ENCODE measurements around the gene TMEM175. TPM values are rescaled to one million over a fixed set of nuclear protein-coding genes. Genes with fewer than 3 reads are reported as not detected.
"Not testable (repeated sequence)": the region's sequence is repeated elsewhere in the genome, so short reads cannot be mapped to it uniquely, and the experiment has no call there.

Gene TMEM175
- total RNA-seq, 1 donor from 2014 or later, result 8.5 TPM

GRCh38 chr4:915041-915474 is 17.2 kb upstream of the TMEM175 start:
- peak in 1 of 2 donors; percentile 26 for DNase-seq (ENCODE audit: low read depth in 2 of 2)

- DNase-seq (ENCODE audit: low read depth in 2 of 2), result peak; percentile 31 to 52
Measured at GRCh38 chr4:915595-915994, 16.7 kb upstream of the TMEM175 start.

GRCh38 chr4:917466-917865 is 14.8 kb upstream of the TMEM175 start:
- no peak for DNase-seq (ENCODE audit: low read depth in 2 of 2)

DNA sequence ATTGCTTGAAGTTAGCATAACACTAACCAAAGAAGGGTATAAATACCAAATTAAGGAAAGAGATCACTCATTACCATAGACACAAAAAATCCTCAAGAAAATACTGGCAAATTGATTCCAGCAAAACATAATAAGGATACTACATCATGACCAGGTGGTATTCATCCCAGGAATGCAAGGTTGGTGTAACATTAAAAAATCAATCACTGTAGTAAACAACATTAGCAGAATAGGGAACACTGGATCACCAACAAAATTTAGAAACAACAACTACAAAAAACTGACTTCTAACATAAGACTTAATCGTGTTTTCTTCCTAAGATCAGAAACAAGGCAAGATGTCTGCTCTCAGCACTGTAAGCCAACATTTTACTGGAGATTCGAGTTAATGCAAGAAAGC is 14.3 kb upstream of the TMEM175 start:
- DNase-seq (ENCODE audit: low read depth in 2 of 2), result no peak

GRCh38 chr4:918591-918990 is 13.7 kb upstream of the TMEM175 start:
- DNase-seq (ENCODE audit: low read depth in 2 of 2), result not testable (repeated sequence)

GRCh38 chr4:919004-919680 is 13.1 kb upstream of the TMEM175 start:
- not testable (repeated sequence) for DNase-seq (ENCODE audit: low read depth in 2 of 2)

GRCh38 chr4:921830-922331 is 10.4 kb upstream of the TMEM175 start:
- no peak for DNase-seq (ENCODE audit: low read depth in 2 of 2)

DNA sequence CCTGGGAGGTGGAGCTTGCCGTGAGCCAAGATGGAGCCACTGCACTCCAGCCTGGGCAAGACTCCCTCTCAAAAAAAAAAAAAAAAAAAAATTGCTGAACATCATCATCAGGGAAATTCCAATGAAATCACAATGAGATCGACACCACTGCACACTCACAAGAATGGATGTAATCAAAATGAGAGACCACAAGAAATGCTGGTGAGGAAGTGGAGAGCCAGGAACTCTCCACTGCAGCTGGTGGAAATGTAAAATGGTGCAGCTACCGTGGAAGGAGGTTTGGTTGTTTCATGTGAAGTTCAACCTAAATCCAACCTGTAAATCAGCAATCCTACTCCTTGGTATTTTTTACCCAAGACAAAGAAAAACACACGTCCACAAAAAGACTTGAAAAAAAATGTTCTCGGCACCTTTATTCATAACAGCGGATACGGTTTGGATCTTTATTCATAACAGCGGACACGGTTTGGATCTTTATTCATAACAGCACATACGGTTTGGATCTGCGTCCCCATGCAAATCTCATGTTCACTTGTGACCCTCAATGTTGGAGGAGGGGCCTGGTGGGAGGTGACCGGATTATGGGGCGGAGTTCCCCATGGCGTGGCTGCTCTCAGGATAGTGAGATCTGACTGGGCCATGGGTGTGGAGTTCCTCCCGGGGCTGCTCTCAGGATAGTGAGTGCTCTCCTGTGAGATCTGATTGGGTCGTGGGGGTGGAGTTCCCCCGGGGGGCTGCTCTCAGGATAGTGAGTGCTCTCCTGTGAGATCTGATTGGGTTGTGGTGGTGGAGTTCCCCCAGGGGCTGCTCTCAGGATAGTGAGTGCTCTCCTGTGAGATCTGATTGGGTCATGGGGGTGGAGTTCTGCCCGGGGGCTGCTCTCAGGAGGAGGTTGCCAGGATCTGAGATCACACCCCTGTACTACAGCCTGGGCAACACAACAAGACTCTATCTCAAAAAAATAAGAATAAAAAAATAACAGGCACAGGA is 7.9 kb upstream of the TMEM175 start:
- peak; percentile 44 to 75 for DNase-seq (ENCODE audit: low read depth in 2 of 2)

DNA sequence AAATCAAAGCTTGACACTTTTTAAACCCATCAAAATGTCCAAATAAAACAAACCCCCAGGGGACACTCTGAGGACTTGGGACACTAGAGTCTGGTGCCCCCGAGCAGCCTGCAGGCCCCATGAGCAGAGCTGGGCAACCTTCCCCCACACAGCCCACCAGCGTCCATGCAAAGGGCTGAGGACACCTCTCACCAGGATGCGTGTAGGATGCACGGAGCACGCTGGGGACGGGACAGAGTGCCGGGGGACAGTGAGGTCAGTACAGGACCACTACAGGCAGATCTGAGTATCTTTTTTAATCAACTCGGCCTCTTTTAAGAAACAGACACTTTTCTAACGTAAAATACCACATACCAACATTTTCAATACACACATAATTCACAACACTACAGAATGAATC is 7.1 kb upstream of the TMEM175 start:
- DNase-seq (ENCODE audit: low read depth in 2 of 2), result no peak

DNA sequence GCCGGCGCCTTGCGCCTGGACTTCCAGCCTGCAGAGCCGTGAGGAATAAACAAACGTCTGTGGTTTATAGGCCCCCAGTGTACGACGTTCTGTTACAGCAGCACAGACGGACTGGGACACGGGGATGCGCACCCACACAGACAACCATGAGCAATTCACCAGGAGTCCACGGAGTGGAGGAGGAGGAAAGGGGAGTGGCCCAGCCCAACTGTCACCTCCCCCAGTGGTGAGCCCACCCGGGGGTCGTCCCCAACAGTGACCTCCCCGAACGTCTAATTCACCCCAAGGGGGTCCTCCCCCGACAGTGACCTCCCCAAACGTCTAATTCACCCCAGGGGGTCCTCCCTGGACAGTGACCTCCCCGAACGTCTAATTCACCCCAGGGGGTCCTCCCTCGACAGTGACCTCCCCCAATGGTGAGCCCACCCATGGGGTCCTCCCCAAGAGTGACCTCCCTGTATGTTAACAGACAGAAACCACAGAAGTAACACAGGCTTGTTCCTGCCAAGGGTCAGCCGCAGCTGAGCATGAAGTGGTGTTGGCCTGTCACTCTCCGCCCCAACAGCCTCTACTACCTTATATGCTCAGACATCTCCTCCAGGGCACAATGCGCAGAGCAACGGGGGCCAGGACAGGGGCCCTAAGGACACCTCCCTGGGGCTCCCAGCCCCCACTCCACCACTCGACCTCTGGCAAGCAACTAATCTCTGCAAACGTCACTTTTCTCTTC is 6.3 kb upstream of the TMEM175 start:
- no peak for DNase-seq (ENCODE audit: low read depth in 2 of 2)

- DNase-seq (ENCODE audit: low read depth in 2 of 2), result peak in 1 of 2 donors; percentile 38
Measured at GRCh38 chr4:926538-926937, 5.7 kb upstream of the TMEM175 start.

GRCh38 chr4:927566-927965 is 4.7 kb upstream of the TMEM175 start:
- not testable (repeated sequence) for DNase-seq (ENCODE audit: low read depth in 2 of 2)

GRCh38 chr4:929096-929765 is 3.0 kb upstream of the TMEM175 start:
- DNase-seq (ENCODE audit: low read depth in 2 of 2), result no peak

DNA sequence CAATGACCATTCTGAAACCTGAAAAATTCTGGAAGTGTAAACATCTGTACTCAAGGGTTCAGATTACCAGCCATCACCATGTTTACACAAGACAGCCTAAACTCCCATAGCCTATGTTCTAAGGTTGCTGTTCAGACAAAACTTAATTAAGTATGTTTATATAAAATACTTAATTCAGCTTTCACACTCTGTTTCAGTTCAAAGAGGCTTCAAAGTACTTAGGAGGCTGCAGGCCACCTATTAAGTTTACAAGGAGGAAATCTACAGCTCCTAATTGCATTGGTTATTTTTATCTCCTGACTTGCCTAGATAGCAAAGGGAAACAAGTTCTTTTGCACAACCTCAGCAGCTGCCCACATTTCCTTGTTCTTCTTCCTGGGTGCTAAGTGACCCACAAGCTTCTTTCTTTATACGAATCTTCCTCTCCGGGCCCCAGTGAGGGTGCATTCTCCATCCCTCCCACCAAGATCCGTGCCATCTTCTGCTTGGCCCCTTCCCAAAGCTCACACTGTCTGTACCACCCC is 2.2 kb upstream of the TMEM175 start:
- no peak for DNase-seq (ENCODE audit: low read depth in 2 of 2)

- DNase-seq (ENCODE audit: low read depth in 2 of 2), result no peak
Measured at GRCh38 chr4:930827-931193, 1.4 kb upstream of the TMEM175 start.

DNA sequence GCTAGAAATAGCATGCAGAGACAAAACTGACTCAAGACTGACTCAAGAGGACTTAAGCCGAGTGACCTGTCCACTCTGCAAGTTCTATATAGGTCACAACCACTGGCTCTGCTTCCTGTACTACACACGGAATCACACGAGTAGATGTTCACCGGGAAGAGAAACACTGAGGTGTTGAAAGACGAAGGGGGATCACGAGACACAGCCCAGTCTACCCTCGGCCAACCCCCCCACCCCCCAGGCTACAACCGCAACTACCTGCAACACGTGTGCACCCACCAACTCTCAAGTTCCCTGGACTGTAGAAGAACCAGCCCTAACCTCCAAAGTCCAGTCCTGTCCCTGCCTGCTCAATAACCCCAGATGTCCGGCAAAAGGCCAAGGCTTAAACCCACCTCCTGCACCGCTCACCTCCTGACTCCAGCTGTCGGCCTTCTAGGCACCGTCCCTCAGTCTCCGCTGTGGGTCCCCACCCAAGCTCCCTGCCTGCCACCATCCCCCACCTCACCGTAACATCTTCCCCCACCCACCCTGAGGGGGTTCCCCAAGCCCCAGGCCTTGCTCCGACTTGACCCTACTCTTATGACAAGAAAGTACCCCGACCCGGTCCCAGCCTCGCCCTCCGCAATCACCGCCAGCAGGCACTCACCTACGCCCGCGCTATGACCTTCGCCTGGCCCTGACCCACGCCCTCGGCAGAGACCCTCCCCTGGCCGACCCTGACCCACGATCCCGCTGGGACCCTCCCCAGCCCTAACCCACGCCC is 883 bp upstream of the TMEM175 start:
- peak; percentile 79 for DNase-seq (ENCODE audit: low read depth in 2 of 2)

GRCh38 chr4:932713-933070 is 432 bp downstream of the TMEM175 start:
- no peak for DNase-seq (ENCODE audit: low read depth in 2 of 2)

DNA sequence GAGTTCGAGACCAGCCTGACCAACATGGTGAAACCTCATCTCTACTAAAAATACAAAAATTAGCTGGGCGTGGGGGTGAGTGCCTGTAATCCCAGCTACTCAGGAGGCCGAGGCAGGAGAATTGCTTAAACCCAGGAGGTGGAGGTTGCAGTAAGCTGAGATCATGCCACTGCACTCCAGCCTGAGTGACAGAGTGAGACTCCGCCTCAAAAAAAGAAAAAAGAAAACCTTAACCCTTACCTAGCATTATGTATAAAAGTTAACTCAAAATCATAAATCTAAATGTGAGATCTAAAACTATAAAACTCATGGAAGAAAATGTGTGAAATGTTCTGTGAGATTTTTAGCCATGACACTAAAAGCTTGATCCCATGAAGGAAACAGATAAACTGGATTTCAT is 7.2 kb downstream of the TMEM175 start:
- not testable (repeated sequence) for DNase-seq (ENCODE audit: low read depth in 2 of 2)

DNA sequence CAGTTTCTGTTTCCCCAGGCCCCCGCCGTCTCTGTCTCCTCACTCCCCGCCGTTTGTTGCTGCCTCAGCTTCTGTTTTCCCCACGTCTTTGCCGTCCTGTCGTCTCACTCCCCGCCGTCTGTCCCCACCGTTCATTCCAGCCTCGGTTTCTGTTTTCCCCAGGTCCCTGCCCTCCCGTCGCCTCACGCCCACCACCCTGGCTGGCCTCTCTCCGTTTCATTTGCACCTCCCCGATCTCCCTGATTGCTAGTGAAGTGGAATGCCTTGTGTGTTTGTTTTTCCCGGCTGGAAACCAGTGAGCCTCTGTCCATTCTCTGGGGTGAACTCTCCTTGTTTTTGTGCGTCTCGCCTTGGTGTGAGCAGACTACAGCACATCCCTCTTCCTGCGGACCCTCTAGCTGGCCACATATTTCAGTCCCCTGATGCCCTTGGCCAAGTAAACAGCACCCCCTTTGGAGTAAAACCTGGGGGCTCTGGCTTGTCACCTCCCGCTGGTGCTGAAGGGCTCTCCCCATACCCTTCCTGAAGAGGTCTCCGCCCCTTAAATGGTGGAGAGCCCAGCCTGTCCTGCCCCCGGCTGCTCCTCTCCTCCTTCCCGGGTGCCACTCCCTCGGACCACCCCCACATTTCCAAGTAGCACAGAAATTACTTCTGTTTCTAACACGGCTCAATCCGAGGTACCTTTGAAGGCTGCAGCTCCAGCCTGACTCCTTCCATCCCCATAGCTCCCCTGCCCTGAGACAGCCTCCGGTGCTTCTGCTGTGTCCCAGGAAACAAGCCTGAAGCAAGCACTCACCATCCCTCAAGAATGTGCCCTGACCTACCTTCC is 13.2 kb downstream of the TMEM175 start:
- DNase-seq (ENCODE audit: low read depth in 2 of 2), result no peak

Data from lung microvascular endothelial cell (primary cell).